ENCODE results near the gene ZNF658. TPM values are rescaled to one million over a fixed set of nuclear protein-coding genes. Genes with fewer than 3 reads are reported as not detected.

Gene ZNF658
- total and polyA plus RNA-seq, 9 of the 15 experiments (the other 6 are each of a cell fraction or from before 2014, with no cell fraction given): 0.28 to 1.1 (median 0.46) TPM

Small RNA genes within 50 kb of the gene (small RNA-seq; reads per million reads assigned to genes)
- gene AL353770.2: not detected

Other genes with a start within 250 kb of the ZNF658 start
- gene SPATA31A3, start 91.8 kb downstream of the ZNF658 start, total RNA-seq (2014; rRNA removed): not detected in 2 replicates
- 0.04 TPM in 1 of 2 replicates, not detected in the other for gene SPATA31A3, start 91.8 kb downstream of the ZNF658 start, total RNA-seq (2014; rRNA removed; fragmentation: Illumina TruSeq; extraction: Trizol)
- not detected in 2 replicates for gene SPATA31A3, start 91.8 kb downstream of the ZNF658 start, total RNA-seq (2015; rRNA removed; fragmentation: Illumina TruSeq; extraction: Trizol)
- not detected in 2 replicates for gene SPATA31A3, start 91.8 kb downstream of the ZNF658 start, total RNA-seq (2021)
- not detected in 2 replicates for gene SPATA31A3, start 91.8 kb downstream of the ZNF658 start, polyA plus RNA-seq (2011; rRNA removed)
- gene SPATA31A3, start 91.8 kb downstream of the ZNF658 start, polyA plus RNA-seq (2014; fragmentation: Illumina TruSeq; extraction: Trizol): not detected in 2 replicates
- not detected for gene SPATA31A3, start 91.8 kb downstream of the ZNF658 start, polyA plus RNA-seq (2014; fragmentation: Nextera tagmentation; extraction: Ambion mirVana)
- gene SPATA31A3, start 91.8 kb downstream of the ZNF658 start, polyA plus RNA-seq (2014; rRNA removed): 0.11 TPM in 1 of 2 replicates, not detected in the other